ENCODE measurements around the gene B3GALT6. TPM values are rescaled to one million over a fixed set of nuclear protein-coding genes. Genes with fewer than 3 reads are reported as not detected.

The B3GALT6 gene
- total and polyA plus RNA-seq, 4 donors: 1.2 to 9.0 (median 8.3) TPM

GRCh38 chr1:1185101-1185765, 46.8 kb upstream of the B3GALT6 start:
- no peak overlapping the region for H3K27ac ChIP-seq (ENCODE audit: low read depth in 1 of 2, low read length in 2 of 2)
- H3K4me1 ChIP-seq (ENCODE audit: control insufficient read depth in 4 of 4, insufficient read depth in 4 of 4, low read length in 3 of 4): no peaks in the 10 kb centered on the region
- no peak for TF ChIP-seq RAD21 (IDR thresholded peaks at IDR 0.05)
- TF ChIP-seq FOXA1 (IDR thresholded peaks at IDR 0.05): no peak
- no peak for TF ChIP-seq CTCF (IDR thresholded peaks at IDR 0.05; ENCODE audit: low read depth, low read length, missing input control)
- no peaks in the 10 kb centered on the region for H3K9me3 ChIP-seq (ENCODE audit: control insufficient read depth in 4 of 4, low read length in 3 of 4)
- no peak for DNase-seq (ENCODE audit: low spot score)
- H3K9ac ChIP-seq (ENCODE audit: low read depth in 1 of 2, low read length in 2 of 2): no peak overlapping the region
- no peaks in the 10 kb centered on the region for H3K27me3 ChIP-seq (ENCODE audit: control insufficient read depth in 4 of 4, insufficient read depth in 4 of 4, low read length in 3 of 4)
- no peak overlapping the region for H3K4me3 ChIP-seq (ENCODE audit: low read depth in 1 of 3, low read length in 3 of 3)
- H3K36me3 ChIP-seq (ENCODE audit: control insufficient read depth in 4 of 4, insufficient read depth in 3 of 4, low read depth in 1 of 4, low read length in 3 of 4): no peaks in the 10 kb centered on the region
- whole genome bisulfite sequencing: 90% methylated on average over 31 of the region's 31 CpGs

- Histone ChIP-seq H3K27me3 (ENCODE audit: control insufficient read depth in 4 of 4, insufficient read depth in 4 of 4, low read length in 3 of 4) (no peaks in the 10 kb centered on the region), H3K27ac (ENCODE audit: low read depth in 1 of 2, low read length in 2 of 2) (no peak overlapping the region), H3K4me1 (ENCODE audit: control insufficient read depth in 4 of 4, insufficient read depth in 4 of 4, low read length in 3 of 4) (no peaks in the 10 kb centered on the region), H3K36me3 (ENCODE audit: control insufficient read depth in 4 of 4, insufficient read depth in 3 of 4, low read depth in 1 of 4, low read length in 3 of 4) (no peaks in the 10 kb centered on the region), H3K9ac (ENCODE audit: low read depth in 1 of 2, low read length in 2 of 2) (no peak overlapping the region), H3K9me3 (ENCODE audit: control insufficient read depth in 4 of 4, low read length in 3 of 4) (no peaks in the 10 kb centered on the region), H3K4me3 (ENCODE audit: low read depth in 1 of 3, low read length in 3 of 3) (no peak overlapping the region)
- TF ChIP-seq RAD21 (IDR thresholded peaks at IDR 0.05) (no peak), EGR1 (IDR thresholded peaks at IDR 0.05; ENCODE audit: low read depth in 2 of 2) (no peak), RXRA (IDR thresholded peaks at IDR 0.05) (no peak), ATF3 (IDR thresholded peaks at IDR 0.05) (no peak), CTCF (IDR thresholded peaks at IDR 0.05; ENCODE audit: low read depth, low read length, missing input control) (no peak), GABPA (IDR thresholded peaks at IDR 0.05 in 1 of 2, conservative IDR thresholded peaks at IDR 0.05 in 1 of 2) (no peak), JUND (IDR thresholded peaks at IDR 0.05) (no peak), TAF1 (conservative IDR thresholded peaks at IDR 0.05) (no peak), REST (IDR thresholded peaks at IDR 0.05) (no peak)
- no peak for DNase-seq (ENCODE audit: low spot score)
Observed at GRCh38 chr1:1187938-1188337, 44.1 kb upstream of the B3GALT6 start.
